Cerebellar cortex (tissue), 1 donor: Measurements from ENCODE around the gene DDX47.
"Not testable (repeated sequence)": the region's sequence is repeated elsewhere in the genome, so short reads cannot be mapped to it uniquely, and the experiment has no call there.

Source experiments
- DNase-seq: peaks from one replicate; pipeline ENCODE4 v3.0.0-alpha.2; 2015; ENCODE audit warnings: low spot score

DDX47 gene

DNA sequence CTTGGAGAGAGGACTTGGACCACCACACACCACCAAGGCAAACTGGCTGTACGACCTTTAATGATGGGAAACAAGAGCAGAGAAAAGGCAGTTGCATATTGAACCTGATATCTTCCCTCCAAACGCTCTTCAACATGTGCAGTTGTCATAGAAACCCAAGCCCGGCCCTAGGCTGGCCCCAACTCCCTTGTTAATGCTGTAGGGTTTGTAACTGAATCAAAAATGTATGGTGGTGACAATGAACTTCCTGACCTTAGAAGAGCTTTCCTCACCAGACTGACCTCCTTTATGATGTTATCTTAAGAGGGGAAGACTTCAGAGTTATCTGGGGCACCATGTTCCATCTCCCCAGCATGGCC, 15.4 kb upstream of the DDX47 start:
- no peak for DNase-seq

GRCh38 chr12:12798480-12798879, 14.7 kb upstream of the DDX47 start:
- DNase-seq = no peak

- no peak for DNase-seq
Observed at GRCh38 chr12:12799163-12799920, 13.8 kb upstream of the DDX47 start.

DNA sequence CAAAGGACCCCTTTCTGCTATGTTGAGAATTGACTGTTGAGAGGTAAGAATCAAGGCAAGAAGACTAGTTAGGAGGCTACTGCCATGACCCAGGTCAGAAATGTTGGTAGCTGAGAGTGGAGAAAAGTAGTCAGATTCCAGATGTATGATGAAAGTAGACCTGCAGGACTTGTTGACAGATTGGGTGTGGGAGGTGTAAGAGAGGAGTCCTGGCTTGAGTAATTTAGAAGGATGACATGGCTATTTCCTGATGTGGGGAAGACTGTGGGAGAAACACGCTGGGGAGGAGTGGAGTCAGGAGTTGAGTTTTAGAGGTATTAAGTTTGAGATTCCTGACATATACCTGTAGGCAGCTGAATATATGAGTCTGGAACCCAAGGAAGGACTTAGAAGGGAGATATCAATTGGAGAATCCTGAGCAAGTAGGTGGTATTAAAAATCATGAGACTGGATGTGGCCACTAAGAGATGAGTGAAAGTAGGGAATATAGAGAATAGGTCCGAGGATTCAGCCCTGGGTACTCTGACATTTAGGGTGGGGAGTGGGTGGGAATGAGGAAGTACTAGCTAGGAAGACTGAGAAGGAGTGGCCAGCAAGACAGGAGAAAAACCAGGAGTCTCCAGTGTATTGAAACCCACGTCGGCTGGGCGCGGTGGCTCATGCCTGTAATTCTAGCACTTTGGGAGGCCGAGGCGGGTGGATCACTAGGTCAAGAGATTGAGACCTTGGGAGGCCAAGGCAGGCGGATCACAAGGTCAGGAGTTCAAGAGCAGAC, 12.6 kb upstream of the DDX47 start:
- DNase-seq = no peak

DNA sequence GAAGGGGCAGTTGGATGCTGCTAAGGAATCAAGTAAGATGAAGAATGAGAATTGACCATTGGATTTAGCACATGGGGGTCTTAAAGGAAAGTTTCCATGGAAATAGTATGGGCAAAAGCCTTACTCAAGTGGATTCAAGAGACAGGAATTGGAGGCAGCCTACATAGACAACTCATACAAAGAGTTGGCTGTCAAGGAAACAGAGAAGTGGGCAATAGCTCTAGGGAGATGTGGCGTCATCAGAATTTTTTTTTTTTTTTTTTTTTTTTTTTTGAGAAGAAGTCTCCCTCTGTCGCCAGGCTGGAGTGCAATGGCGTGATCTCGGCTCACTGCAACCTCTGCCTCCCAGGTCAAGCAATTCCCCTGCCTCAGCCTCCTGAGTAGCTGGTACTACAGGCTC, 11.5 kb upstream of the DDX47 start:
- DNase-seq = not testable (repeated sequence)

- no peak for DNase-seq
Observed at GRCh38 chr12:12803186-12803585, 10.0 kb upstream of the DDX47 start.

GRCh38 chr12:12804011-12804410, 9.1 kb upstream of the DDX47 start:
- no peak for DNase-seq

DNA sequence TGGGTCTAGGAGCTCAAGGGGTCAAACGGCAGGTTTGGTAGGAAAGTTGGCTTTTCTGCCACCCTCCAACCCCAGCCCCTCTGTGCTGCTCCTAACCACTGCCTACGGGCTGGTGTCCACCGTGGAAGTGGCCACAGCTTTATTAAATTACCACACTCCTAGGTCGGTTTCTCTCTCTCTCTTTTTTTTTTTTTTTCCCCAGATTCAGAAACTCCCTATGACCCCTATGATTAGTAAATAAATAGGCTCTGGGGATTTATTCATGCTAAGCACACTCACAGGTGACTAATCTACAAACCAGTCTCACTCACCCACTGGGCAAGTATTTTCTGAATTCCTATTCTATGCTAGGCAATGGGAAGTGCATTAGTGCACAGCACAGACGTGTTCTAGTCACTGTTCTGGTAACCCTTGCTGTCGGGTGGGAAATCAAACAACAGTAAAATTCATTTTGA, 8.7 kb upstream of the DDX47 start:
- no peak for DNase-seq

- DNase-seq = no peak
Observed at GRCh38 chr12:12806784-12807516, 6.2 kb upstream of the DDX47 start.

DNA sequence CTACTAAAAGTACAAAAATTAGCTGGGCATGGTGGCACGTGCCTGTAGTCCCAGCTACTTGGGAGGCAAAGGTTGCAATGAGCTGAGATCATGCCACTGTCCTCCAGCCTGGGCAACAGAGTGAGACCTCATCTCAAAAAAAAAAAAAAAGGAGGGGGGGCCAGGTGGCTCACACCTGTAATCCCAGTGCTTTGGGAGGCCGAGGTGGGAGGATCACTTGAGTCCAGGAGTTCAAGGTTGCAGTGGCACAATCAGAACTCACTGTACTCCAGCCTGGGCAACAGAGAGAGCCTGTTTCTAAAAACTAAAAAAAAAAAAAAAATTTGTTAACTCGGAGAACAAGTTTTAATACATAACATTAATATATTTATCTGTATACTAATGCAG, 5.6 kb upstream of the DDX47 start:
- DNase-seq = not testable (repeated sequence)

DNA sequence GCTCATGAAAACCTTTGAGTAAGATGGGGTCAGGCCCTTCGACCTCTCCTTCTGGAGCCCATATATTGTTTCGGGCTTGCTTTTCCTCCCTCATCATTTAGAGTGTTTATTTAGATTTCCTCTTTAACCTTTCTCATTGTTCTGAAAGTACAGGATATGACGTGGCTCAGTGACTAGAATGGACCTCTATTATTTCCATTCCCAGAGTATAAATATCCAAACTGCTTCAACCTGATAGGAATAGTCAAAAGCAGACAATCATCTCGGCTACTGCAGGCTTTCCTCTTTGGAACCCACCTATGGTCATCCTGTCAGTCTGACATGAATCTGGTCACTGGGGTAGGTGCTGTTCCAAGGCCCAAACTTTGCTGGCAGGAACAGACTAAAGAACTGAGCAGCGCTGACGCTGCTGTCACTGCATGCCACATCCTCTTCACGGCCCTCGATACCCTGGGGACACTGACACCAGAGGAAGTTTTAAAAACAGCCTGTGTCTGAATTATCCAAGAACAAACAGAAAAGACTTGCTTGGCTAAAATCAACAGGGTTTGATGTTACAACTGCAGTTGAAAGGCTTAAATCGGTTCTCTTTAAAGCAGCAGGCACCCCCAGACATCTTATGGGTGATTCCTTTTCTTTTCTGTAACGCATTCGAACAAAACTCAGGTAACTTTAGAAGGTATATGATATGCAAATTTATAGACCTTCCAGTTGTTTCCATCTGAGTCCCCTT, 5.0 kb upstream of the DDX47 start:
- no peak for DNase-seq

- no peak for DNase-seq
Observed at GRCh38 chr12:12810553-12811021, 2.6 kb upstream of the DDX47 start.

DNA sequence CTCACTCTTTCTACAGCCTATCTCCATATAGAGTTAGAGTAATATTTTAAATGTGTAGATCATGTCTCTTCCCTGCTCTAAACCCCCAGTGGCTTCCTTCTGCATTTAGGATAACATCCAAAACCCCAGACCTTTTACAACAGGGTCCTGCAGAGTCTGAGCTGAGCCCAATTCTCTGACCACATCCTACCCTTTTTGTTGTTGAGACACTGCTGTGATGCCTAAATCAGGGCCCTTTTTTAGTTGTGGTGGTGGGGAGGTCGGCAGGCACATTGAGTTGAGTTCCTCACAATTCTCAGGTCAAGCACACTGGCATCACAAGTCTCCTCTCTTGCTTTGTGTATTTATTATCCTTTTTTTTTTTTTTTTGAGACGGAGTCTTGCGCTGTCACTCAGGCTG, 1.8 kb upstream of the DDX47 start:
- DNase-seq = no peak

DNA sequence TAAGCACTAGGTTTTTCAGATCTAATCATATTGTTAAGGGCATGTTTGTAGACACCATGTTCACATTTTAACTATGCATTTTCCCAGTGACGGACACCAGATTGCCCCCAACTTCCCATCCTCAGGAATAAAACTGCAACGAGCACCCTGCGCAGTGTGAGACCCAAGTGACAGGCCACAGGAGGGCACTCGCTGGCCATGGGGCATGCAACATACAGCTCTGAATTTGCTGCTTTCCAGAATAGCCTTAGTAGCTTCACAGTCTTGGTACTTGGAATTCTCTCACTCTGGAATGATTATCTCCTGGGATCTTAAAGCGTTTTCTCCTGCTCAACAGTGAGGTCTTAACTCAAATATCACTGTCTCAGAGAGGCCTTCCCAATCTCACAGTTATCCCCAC, 972 bp upstream of the DDX47 start:
- peak; percentile 55 for DNase-seq

GRCh38 chr12:12812618-12813119, 477 bp upstream of the DDX47 start:
- DNase-seq = no peak

- no peak for DNase-seq
Observed at GRCh38 chr12:12817616-12818015, 4.5 kb downstream of the DDX47 start.

- DNase-seq = no peak
Observed at GRCh38 chr12:12818701-12819100, 5.6 kb downstream of the DDX47 start.

DNA sequence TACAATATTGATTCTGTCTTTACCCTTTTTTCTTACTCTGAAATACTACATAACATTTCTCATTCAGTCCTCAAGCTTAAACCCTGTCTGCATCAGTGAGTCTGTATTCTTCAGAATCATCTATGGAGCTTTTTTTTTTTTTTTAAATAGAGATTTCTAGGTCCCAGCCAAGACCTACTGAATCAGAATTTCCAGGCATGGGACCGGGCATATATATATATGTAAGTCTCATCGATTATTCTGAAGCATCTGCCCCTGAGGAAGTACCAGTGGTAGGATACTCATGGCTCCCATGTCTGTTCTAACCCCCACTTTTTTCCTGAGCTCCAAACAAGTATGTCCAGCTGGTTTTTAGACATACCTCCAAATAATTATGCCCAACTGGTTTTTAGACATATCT, 6.1 kb downstream of the DDX47 start:
- no peak for DNase-seq

- DNase-seq = peak; percentile 72
Observed at GRCh38 chr12:12819752-12820311, 6.7 kb downstream of the DDX47 start.

DNA sequence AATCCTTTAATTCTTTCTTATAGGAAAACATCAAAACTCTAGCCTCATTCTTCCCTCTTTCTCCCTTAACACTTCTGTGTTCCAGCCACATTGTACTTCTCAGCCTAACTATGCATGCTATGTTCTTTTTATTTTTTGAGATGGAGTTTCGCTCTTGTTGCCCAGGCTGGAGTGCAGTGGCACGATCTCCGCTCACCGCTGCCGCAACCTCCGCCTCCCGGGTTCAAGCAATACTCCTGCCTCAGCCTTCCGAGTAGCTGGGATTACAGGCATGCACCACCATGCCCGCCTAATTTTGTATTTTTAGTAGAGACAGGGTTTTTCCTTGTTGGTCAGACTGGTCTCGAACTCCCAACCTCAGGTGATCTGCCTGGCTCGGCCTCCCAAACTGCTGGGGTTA, 7.2 kb downstream of the DDX47 start:
- not testable (repeated sequence) for DNase-seq

DNA sequence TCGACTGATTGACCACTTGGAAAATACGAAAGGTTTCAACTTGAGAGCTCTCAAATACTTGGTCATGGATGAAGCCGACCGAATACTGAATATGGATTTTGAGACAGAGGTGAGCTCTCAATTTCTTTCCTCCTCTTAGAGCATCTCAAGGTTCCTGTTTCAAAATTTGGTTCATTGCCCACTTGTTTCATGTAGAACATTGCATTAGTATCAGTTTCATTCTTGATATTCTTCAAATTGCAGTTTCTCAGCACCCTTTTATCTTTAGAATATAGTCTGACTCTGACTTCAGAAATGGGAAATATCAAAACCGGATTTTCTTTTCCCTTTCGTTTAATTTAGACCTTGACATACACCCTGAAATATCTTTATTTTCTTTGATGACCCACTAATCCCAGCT, 8.8 kb downstream of the DDX47 start:
- DNase-seq = no peak

DNA sequence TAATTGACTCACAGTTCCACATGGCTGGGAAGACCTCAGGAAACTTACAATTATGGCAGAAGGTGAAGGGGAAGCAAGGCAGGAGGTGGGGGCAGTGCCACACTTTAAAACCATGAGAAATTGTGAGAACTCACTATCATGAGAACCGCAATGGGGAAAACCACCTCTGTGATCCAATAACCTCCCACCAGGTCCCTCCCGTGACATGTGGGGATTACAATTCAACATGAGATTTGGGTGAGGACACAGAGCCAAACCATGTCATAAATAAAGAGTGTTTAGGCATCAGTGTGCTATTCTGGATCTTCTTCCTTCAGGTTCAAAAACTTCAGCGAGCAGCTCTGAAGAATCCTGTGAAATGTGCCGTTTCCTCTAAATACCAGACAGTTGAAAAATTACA, 9.7 kb downstream of the DDX47 start:
- no peak for DNase-seq
